ENCODE results near the gene TM7SF2.

DNA sequence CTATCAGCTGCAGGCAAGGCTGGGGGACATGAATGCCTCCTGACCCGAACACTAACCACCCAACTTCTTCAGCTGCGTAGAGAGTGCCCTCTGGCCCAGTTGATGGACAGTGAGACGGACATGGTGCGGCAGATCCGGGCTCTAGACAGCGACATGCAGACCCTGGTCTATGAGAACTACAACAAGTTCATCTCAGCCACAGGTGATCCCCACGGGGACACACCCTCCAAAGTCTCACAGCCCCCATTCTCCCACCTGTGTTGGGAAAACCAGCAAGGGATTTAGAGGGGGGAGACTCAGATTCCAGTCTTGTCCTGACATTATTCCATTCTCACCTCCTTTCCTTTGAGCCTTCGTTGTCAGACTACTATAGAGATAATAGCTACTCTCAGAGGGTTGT lies 14.7 kb upstream of the TM7SF2 start:
- no peak for TF ChIP-seq POLR2A (IDR thresholded peaks at IDR 0.05)
- TF ChIP-seq, protein P1, sequence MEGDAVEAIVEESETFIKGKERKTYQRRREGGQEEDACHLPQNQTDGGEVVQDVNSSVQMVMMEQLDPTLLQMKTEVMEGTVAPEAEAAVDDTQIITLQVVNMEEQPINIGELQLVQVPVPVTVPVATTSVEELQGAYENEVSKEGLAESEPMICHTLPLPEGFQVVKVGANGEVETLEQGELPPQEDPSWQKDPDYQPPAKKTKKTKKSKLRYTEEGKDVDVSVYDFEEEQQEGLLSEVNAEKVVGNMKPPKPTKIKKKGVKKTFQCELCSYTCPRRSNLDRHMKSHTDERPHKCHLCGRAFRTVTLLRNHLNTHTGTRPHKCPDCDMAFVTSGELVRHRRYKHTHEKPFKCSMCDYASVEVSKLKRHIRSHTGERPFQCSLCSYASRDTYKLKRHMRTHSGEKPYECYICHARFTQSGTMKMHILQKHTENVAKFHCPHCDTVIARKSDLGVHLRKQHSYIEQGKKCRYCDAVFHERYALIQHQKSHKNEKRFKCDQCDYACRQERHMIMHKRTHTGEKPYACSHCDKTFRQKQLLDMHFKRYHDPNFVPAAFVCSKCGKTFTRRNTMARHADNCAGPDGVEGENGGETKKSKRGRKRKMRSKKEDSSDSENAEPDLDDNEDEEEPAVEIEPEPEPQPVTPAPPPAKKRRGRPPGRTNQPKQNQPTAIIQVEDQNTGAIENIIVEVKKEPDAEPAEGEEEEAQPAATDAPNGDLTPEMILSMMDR (IDR thresholded peaks at IDR 0.05) = no peak
